HepG2 (cell line): Measurements from ENCODE around the gene ERCC4. TPM values are rescaled to one million over a fixed set of nuclear protein-coding genes. Genes with fewer than 3 reads are reported as not detected.

Experiments
- ATAC-seq: fragments of 200-7000 bp; cut with Tn5 transposase; 3 replicates; pipeline ENCODE4 v1.9.1; 2020; ENCODE audit warnings: mild to moderate bottlenecking, moderate library complexity
- BruUV-seq: library from RNA; stranded (reverse); fragments of 400-500 nt; replicated peaks from 2 replicates; lab custom pipeline; 2021; lab: Mats Ljungman, UMichigan
- CTCF ChIA-PET: fragments of 300-600 bp; formaldehyde crosslinking; extraction: SDS; loops from one replicate; lab custom pipeline; 2021; ENCODE audit warnings: low total read pairs, inconsistent platforms, low intra/inter-chr PET ratio; lab: Yijun Ruan, JAX
- POLR2A ChIA-PET: fragments of 350-600 bp; sonication (Branson Sonifier 250); formaldehyde crosslinking; loops from one replicate; lab custom pipeline; 2020; ENCODE audit warnings: antibody characterized with exemption, inconsistent platforms; lab: Yijun Ruan, JAX
- DNase-seq: peaks from one replicate; pipeline ENCODE4 v3.0.0-alpha.2; 2015; ENCODE audit warnings: low spot score
- FAIRE-seq: peaks from 3 replicates; lab custom pipeline; 2011; peaks lifted over from hg19 to GRCh38; lab: Jason Lieb, UNC
- H2AFZ ChIP-seq: one replicate; pipeline ENCODE4 v1.6.1; 2011; ENCODE audit warnings: low read length, inconsistent platforms
- H3K27ac ChIP-seq: fragments of 300-600 bp; 3 replicates; pipeline ENCODE4 v1.8.0; 2011; ENCODE audit warnings: mixed run types, mild to moderate bottlenecking, mixed read lengths, low read length, inconsistent platforms; ENCODE audit not compliant: insufficient read depth; ENCODE audit errors: extremely low read length
- H3K27me3 ChIP-seq, 2 experiments: fragments of 200-600 bp in 1 of 2; 2 replicates in 1 of 2; 3 replicates in 1 of 2; pipeline versions ENCODE4 v1.6.0 to v1.8.0; 2011; ENCODE audit warnings: low read length in 2 of 2, mild to moderate bottlenecking in 2 of 2, moderate library complexity in 2 of 2, inconsistent platforms in 1 of 2; ENCODE audit not compliant: insufficient read depth in 2 of 2, control insufficient read depth in 1 of 2
- H3K36me3 ChIP-seq, 2 experiments: fragments of 200-600 bp in 1 of 2; replicated peaks in 1 of 2; 2 replicates in 1 of 2; 3 replicates in 1 of 2; pipeline versions ENCODE4 v1.5.1 to v1.8.0; 2011; ENCODE audit warnings: low read length in 2 of 2, inconsistent platforms in 1 of 2; ENCODE audit not compliant: insufficient read depth in 2 of 2, control insufficient read depth in 1 of 2
- H3K4me1 ChIP-seq: 2 replicates; pipeline ENCODE4 v1.5.1; 2012; ENCODE audit warnings: low read length, inconsistent platforms; ENCODE audit not compliant: insufficient read depth
- H3K4me2 ChIP-seq: 2 replicates; pipeline ENCODE4 v1.6.0; 2011; ENCODE audit warnings: low read depth, low read length, inconsistent platforms
- H3K4me3 ChIP-seq, 3 experiments: fragments of 200-600 bp in 1 of 3; sonication (generic), shearing (Covaris generic) in 1 of 3; replicated peaks in 1 of 3; 2 replicates each; pipeline ENCODE4 v1.5.1; 2011 to 2016; ENCODE audit warnings: low read length in 3 of 3, inconsistent platforms in 2 of 3, low read depth in 2 of 3, mild to moderate bottlenecking in 2 of 3, control low read depth in 1 of 3, mixed read lengths in 1 of 3; ENCODE audit not compliant: insufficient read depth in 1 of 3
- H3K79me2 ChIP-seq: one replicate; pipeline ENCODE4 v1.6.1; 2011; ENCODE audit warnings: low read length, inconsistent platforms; ENCODE audit not compliant: insufficient read depth
- H3K9ac ChIP-seq: 2 replicates; pipeline ENCODE4 v1.6.0; 2011; ENCODE audit warnings: mild to moderate bottlenecking, low read depth, low read length, inconsistent platforms; ENCODE audit not compliant: insufficient read depth
- H3K9me3 ChIP-seq: 2 replicates; pipeline ENCODE4 v1.5.1; 2012; ENCODE audit warnings: mild to moderate bottlenecking, low read length
- H4K20me1 ChIP-seq: 2 replicates; pipeline ENCODE4 v1.6.0; 2011; ENCODE audit warnings: inconsistent platforms, mild to moderate bottlenecking, low read length, moderate library complexity; ENCODE audit not compliant: insufficient read depth
- CEBPG ChIP-seq: IDR thresholded peaks from 2 replicates; pipeline ENCODE4 v1.6.1; 2016
- DR1 ChIP-seq: sonication (generic); formaldehyde crosslinking; IDR thresholded peaks from 2 replicates; pipeline ENCODE4 v1.8.0; 2021; ENCODE audit warnings: mild to moderate bottlenecking, missing genetic modification reagents, inconsistent platforms
- ELF3 ChIP-seq: IDR thresholded peaks from 2 replicates; pipeline ENCODE4 v1.6.1; 2016; ENCODE audit warnings: missing genetic modification reagents, missing compliant biosample characterization
- FOSL1 ChIP-seq: sonication (generic); formaldehyde crosslinking; IDR thresholded peaks from 2 replicates; pipeline ENCODE4 v1.9.0; 2021; ENCODE audit warnings: missing genetic modification reagents, borderline replicate concordance
- GABPB1 ChIP-seq: IDR thresholded peaks from 2 replicates; pipeline ENCODE4 v1.6.1; 2016; ENCODE audit warnings: mild to moderate bottlenecking, missing genetic modification reagents, moderate library complexity, missing compliant biosample characterization
- HMGA1 ChIP-seq: sonication (generic); formaldehyde crosslinking; conservative IDR thresholded peaks from 2 replicates; pipeline ENCODE4 v1.4.0; 2020; ENCODE audit warnings: missing genetic modification reagents
- HNRNPH1 ChIP-seq: fragments of 200-400 bp; formaldehyde crosslinking; optimal IDR thresholded peaks from 2 replicates; pipeline ENCODE3; 2017; ENCODE audit warnings: mild to moderate bottlenecking, low read depth, low read length
- ISL2 ChIP-seq: sonication (generic); formaldehyde crosslinking; IDR thresholded peaks from 2 replicates; pipeline ENCODE4 v1.5.0; 2020; ENCODE audit warnings: missing genetic modification reagents
- KDM3A ChIP-seq: IDR thresholded peaks from 2 replicates; pipeline ENCODE4 v1.6.1; 2018; ENCODE audit warnings: low read depth, missing compliant biosample characterization
- MIXL1 ChIP-seq: IDR thresholded peaks from 2 replicates; pipeline ENCODE4 v1.6.1; 2016
- RBFOX2 ChIP-seq: fragments of 200-400 bp; formaldehyde crosslinking; IDR thresholded peaks from 2 replicates; pipeline ENCODE4 v1.6.1; 2017; ENCODE audit warnings: low read depth, mild to moderate bottlenecking, low read length
- RCOR2 ChIP-seq: IDR thresholded peaks from 2 replicates; pipeline ENCODE4 v1.6.1; 2016; ENCODE audit warnings: missing biosample characterization, missing genetic modification reagents
- RXRB ChIP-seq: IDR thresholded peaks from 2 replicates; pipeline ENCODE4 v1.6.1; 2016; ENCODE audit warnings: borderline replicate concordance, missing genetic modification reagents, missing compliant biosample characterization
- SP2 ChIP-seq: sonication (generic); formaldehyde crosslinking; IDR thresholded peaks from 2 replicates; pipeline ENCODE4 v1.5.1; 2020; ENCODE audit warnings: mild to moderate bottlenecking, missing genetic modification reagents
- TOE1 ChIP-seq: sonication (generic); formaldehyde crosslinking; IDR thresholded peaks from 2 replicates; pipeline ENCODE4 v1.4.0; 2020; ENCODE audit warnings: mild to moderate bottlenecking, missing genetic modification reagents
- ZFP36 ChIP-seq: fragments of 150-350 bp; IDR thresholded peaks from 2 replicates; pipeline ENCODE4 v1.6.1; 2018; ENCODE audit warnings: borderline replicate concordance, low read length, low read depth; ENCODE audit not compliant: partially characterized antibody
- ZNF292 ChIP-seq: sonication (generic); formaldehyde crosslinking; IDR thresholded peaks from 2 replicates; pipeline ENCODE4 v1.8.1; 2022; ENCODE audit warnings: mild to moderate bottlenecking, low read depth, missing genetic modification reagents, borderline replicate concordance
- ZNF619 ChIP-seq: sonication (generic); formaldehyde crosslinking; IDR thresholded peaks from 2 replicates; pipeline ENCODE4 v1.4.0; 2020; ENCODE audit warnings: mild to moderate bottlenecking, missing genetic modification reagents
- ZNF713 ChIP-seq: sonication (generic); formaldehyde crosslinking; IDR thresholded peaks from 2 replicates; pipeline ENCODE4 v1.4.0; 2020; ENCODE audit warnings: mild to moderate bottlenecking, missing genetic modification reagents
- WGBS: methylation state at CpG from one replicate; pipeline ENCODE4 v1.1.6; 2017; ENCODE audit warnings: low lambda C conversion rate; 5-methylcytosine and 5-hydroxymethylcytosine counted together
- in situ Hi-C: cut with HindIII; loops from 2 replicates; pipeline ENCODE4 v1.10.0; 2017; ENCODE audit warnings: low pct_unique_long_range_greater_than_20kb; ENCODE audit not compliant: extremely low pct_ligation_motif_present
- intact Hi-C: fragments of 100-400 bp; cut with micrococcal nuclease; formaldehyde crosslinking; loops from one replicate; pipeline ENCODE4 v1.10.0; 2022; ENCODE audit not compliant: unreplicated experiment
- polyA plus RNA-seq, 8 experiments: library from polyadenylated mRNA; depleted of rRNA in 3 of 8; stranded (reverse) in 7 of 8; unstranded in 1 of 8; fragments of >200 nt; fragmentation: Illumina TruSeq in 4 of 8; extraction: Trizol in 4 of 8; gene quantifications; 2 replicates each; pipeline versions ENCODE4 v1.2.1 to v1.2.3, GENCODE V29; 2011 to 2016; ENCODE audit warnings: low read depth in 4 of 8, missing spikeins in 1 of 8, mixed read lengths in 1 of 8; ENCODE audit not compliant: insufficient read depth in 1 of 8
- total RNA-seq, 5 experiments: library from RNA; depleted of rRNA; stranded (reverse); fragments of >200 nt; fragmentation: Illumina TruSeq; extraction: Trizol; gene quantifications; 2 replicates each; pipeline ENCODE4 v1.2.3, GENCODE V29; 2016; ENCODE audit warnings: low read depth in 1 of 5
- TF ChIP-seq, protein P1 (sequence below): sonication (generic); formaldehyde crosslinking; IDR thresholded peaks from 2 replicates; pipeline ENCODE4 v1.4.0; 2020; ENCODE audit warnings: missing genetic modification reagents

The ERCC4 gene
- total and polyA plus RNA-seq, 2 of the 13 experiments (the other 11 are each of a cell fraction or from before 2014, with no cell fraction given) = 5.4 to 15.2 TPM

DNA sequence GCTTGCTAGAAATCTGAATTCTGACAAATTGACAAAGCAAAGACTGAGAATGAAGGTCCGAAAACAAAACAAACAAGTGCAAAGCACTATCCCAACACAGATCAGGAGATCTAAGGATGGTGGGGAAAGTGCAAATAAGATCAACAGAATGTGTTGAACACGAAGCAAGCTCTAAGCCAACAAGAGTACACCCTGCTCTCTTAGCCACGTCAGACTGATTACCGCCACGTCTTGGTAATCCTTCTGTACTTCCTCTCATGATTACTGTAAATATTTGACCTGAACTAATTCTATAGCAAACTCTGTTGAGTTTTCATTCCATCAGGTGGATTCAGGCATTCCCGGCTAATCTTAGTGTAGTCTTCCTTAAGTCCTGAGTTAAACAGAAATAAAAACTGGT lies 34.3 kb upstream of the ERCC4 start:
- BruUV-seq = no TSS peak
- peak; percentile 86 for DNase-seq
- TF ChIP-seq HNRNPH1 = no peak
- TF ChIP-seq ISL2 (CRISPR knock-in tag) = peak; percentile 91
- no peak for TF ChIP-seq DR1 (CRISPR knock-in tag)
- TF ChIP-seq RBFOX2 = no peak
- TF ChIP-seq, protein P1, sequence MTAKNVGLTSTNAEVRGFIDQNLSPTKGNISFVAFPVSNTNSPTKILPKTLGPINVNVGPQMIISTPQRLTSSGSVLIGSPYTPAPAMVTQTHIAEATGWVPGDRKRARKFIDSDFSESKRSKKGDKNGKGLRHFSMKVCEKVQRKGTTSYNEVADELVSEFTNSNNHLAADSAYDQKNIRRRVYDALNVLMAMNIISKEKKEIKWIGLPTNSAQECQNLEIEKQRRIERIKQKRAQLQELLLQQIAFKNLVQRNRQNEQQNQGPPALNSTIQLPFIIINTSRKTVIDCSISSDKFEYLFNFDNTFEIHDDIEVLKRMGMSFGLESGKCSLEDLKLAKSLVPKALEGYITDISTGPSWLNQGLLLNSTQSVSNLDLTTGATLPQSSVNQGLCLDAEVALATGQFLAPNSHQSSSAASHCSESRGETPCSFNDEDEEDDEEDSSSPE (CRISPR knock-in tag) = 0 out of 2 replicates have a peak, but pooled peaks have one; percentile 37
- no peak; the same call in 1 of the 2 replicates for TF ChIP-seq GABPB1 (CRISPR knock-in tag)
- peak; percentile 87 for TF ChIP-seq ELF3 (CRISPR knock-in tag)
- peak; percentile 44 for TF ChIP-seq ZFP36
- TF ChIP-seq RXRB = peak; percentile 84
- TF ChIP-seq RCOR2 (CRISPR knock-in tag) = peak; percentile 90
- peak; percentile 93 for TF ChIP-seq MIXL1 (CRISPR knock-in tag)
- peak; percentile 51; the same call in 1 of the 2 replicates for TF ChIP-seq ZNF713
- TF ChIP-seq ZNF619 (CRISPR knock-in tag) = no peak; the same call in 1 of the 2 replicates
- peak; percentile 33; the same call in 1 of the 2 replicates for TF ChIP-seq ZNF292 (CRISPR knock-in tag)
- TF ChIP-seq TOE1 (CRISPR knock-in tag) = 0 out of 2 replicates have a peak, but pooled peaks have one; percentile 36
- TF ChIP-seq KDM3A (CRISPR knock-in tag) = peak; percentile 49; the same call in 1 of the 2 replicates
- no peak for TF ChIP-seq SP2 (CRISPR knock-in tag)
- 0 out of 2 replicates have a peak, but pooled peaks have one; percentile 58 for TF ChIP-seq FOSL1 (CRISPR knock-in tag)
- TF ChIP-seq CEBPG (CRISPR knock-in tag) = peak; percentile 52; the same call in 1 of the 2 replicates
- TF ChIP-seq HMGA1 (CRISPR knock-in tag) = no peak

More for the DNA sequence above, 34.3 kb upstream of the ERCC4 start:
- in situ Hi-C loops = no loop called here
- H3K36me3 ChIP-seq = no peaks in the 10 kb centered on the region
- peaks cover 37% of the 10 kb centered on the region for H3K4me1 ChIP-seq
- ChIA-PET POLR2A (no interaction called here), CTCF (no interaction called here)
- H4K20me1 ChIP-seq = no peaks in the 10 kb centered on the region
- H3K4me2 ChIP-seq = peak overlapping the region; percentile 36
- peak; percentile 78 for FAIRE-seq
- peaks cover 12% of the 10 kb centered on the region; the same call in 1 of the 2 replicates for H3K9me3 ChIP-seq
- H2AFZ ChIP-seq = no peak overlapping the region
- intact Hi-C loops = no loop called here
- no peak overlapping the region for H3K4me3 ChIP-seq
- ATAC-seq = peak; percentile 96
- under 1% methylated on average over 6 of the region's 6 CpGs for WGBS
- no peaks in the 10 kb centered on the region for H3K79me2 ChIP-seq
- no peak overlapping the region for H3K9ac ChIP-seq
- H3K27me3 ChIP-seq = 0 out of 5 replicates have a peak, but pooled peaks cover 0 to 3% of the 10 kb centered on the region in 2 experiments
- H3K27ac ChIP-seq = peak overlapping the region; percentile 17
